HepG2 (cell line): ENCODE measurements around the gene UBE3B. TPM values are rescaled to one million over a fixed set of nuclear protein-coding genes. Genes with fewer than 3 reads are reported as not detected.

Experiments
- ATAC-seq: fragments of 200-7000 bp; cut with Tn5 transposase; 3 replicates; pipeline ENCODE4 v1.9.1; 2020; ENCODE audit warnings: mild to moderate bottlenecking, moderate library complexity
- BruUV-seq: library from RNA; stranded (reverse); fragments of 400-500 nt; replicated peaks from 2 replicates; lab custom pipeline; 2021; lab: Mats Ljungman, UMichigan
- CTCF ChIA-PET: fragments of 300-600 bp; formaldehyde crosslinking; extraction: SDS; loops from one replicate; lab custom pipeline; 2021; ENCODE audit warnings: low total read pairs, inconsistent platforms, low intra/inter-chr PET ratio; lab: Yijun Ruan, JAX
- POLR2A ChIA-PET: fragments of 350-600 bp; sonication (Branson Sonifier 250); formaldehyde crosslinking; loops from one replicate; lab custom pipeline; 2020; ENCODE audit warnings: antibody characterized with exemption, inconsistent platforms; lab: Yijun Ruan, JAX
- DNase-seq: peaks from one replicate; pipeline ENCODE4 v3.0.0-alpha.2; 2015; ENCODE audit warnings: low spot score
- FAIRE-seq: peaks from 3 replicates; lab custom pipeline; 2011; peaks lifted over from hg19 to GRCh38; lab: Jason Lieb, UNC
- H2AFZ ChIP-seq: one replicate; pipeline ENCODE4 v1.6.1; 2011; ENCODE audit warnings: low read length, inconsistent platforms
- H3K27ac ChIP-seq: fragments of 300-600 bp; 3 replicates; pipeline ENCODE4 v1.8.0; 2011; ENCODE audit warnings: mixed run types, mild to moderate bottlenecking, mixed read lengths, low read length, inconsistent platforms; ENCODE audit not compliant: insufficient read depth; ENCODE audit errors: extremely low read length
- H3K27me3 ChIP-seq, 2 experiments: fragments of 200-600 bp in 1 of 2; 2 replicates in 1 of 2; 3 replicates in 1 of 2; pipeline versions ENCODE4 v1.6.0 to v1.8.0; 2011; ENCODE audit warnings: low read length in 2 of 2, mild to moderate bottlenecking in 2 of 2, moderate library complexity in 2 of 2, inconsistent platforms in 1 of 2; ENCODE audit not compliant: insufficient read depth in 2 of 2, control insufficient read depth in 1 of 2
- H3K36me3 ChIP-seq, 2 experiments: fragments of 200-600 bp in 1 of 2; replicated peaks in 1 of 2; 2 replicates in 1 of 2; 3 replicates in 1 of 2; pipeline versions ENCODE4 v1.5.1 to v1.8.0; 2011; ENCODE audit warnings: low read length in 2 of 2, inconsistent platforms in 1 of 2; ENCODE audit not compliant: insufficient read depth in 2 of 2, control insufficient read depth in 1 of 2
- H3K4me1 ChIP-seq: 2 replicates; pipeline ENCODE4 v1.5.1; 2012; ENCODE audit warnings: low read length, inconsistent platforms; ENCODE audit not compliant: insufficient read depth
- H3K4me2 ChIP-seq: 2 replicates; pipeline ENCODE4 v1.6.0; 2011; ENCODE audit warnings: low read depth, low read length, inconsistent platforms
- H3K4me3 ChIP-seq, 3 experiments: fragments of 200-600 bp in 1 of 3; sonication (generic), shearing (Covaris generic) in 1 of 3; replicated peaks in 1 of 3; 2 replicates each; pipeline ENCODE4 v1.5.1; 2011 to 2016; ENCODE audit warnings: low read length in 3 of 3, inconsistent platforms in 2 of 3, low read depth in 2 of 3, mild to moderate bottlenecking in 2 of 3, control low read depth in 1 of 3, mixed read lengths in 1 of 3; ENCODE audit not compliant: insufficient read depth in 1 of 3
- H3K79me2 ChIP-seq: one replicate; pipeline ENCODE4 v1.6.1; 2011; ENCODE audit warnings: low read length, inconsistent platforms; ENCODE audit not compliant: insufficient read depth
- H3K9ac ChIP-seq: 2 replicates; pipeline ENCODE4 v1.6.0; 2011; ENCODE audit warnings: mild to moderate bottlenecking, low read depth, low read length, inconsistent platforms; ENCODE audit not compliant: insufficient read depth
- H3K9me3 ChIP-seq: 2 replicates; pipeline ENCODE4 v1.5.1; 2012; ENCODE audit warnings: mild to moderate bottlenecking, low read length
- H4K20me1 ChIP-seq: 2 replicates; pipeline ENCODE4 v1.6.0; 2011; ENCODE audit warnings: inconsistent platforms, mild to moderate bottlenecking, low read length, moderate library complexity; ENCODE audit not compliant: insufficient read depth
- AHDC1 ChIP-seq: sonication (generic); formaldehyde crosslinking; IDR thresholded peaks from 2 replicates; pipeline ENCODE4 v1.5.1; 2020; ENCODE audit warnings: mild to moderate bottlenecking, missing genetic modification reagents, borderline replicate concordance
- LCORL ChIP-seq, 2 experiments: fragments of 450-650 bp in 1 of 2; sonication (generic) in 1 of 2; formaldehyde crosslinking in 1 of 2; IDR thresholded peaks; 2 replicates each; pipeline versions ENCODE4 v1.5.0 to v1.6.1; 2017 to 2020; ENCODE audit warnings: antibody characterized with exemption in 1 of 2, missing genetic modification reagents in 1 of 2
- NCOA2 ChIP-seq: sonication (generic); formaldehyde crosslinking; IDR thresholded peaks from 2 replicates; pipeline ENCODE4 v1.8.0; 2022; ENCODE audit warnings: inconsistent platforms
- NFE2 ChIP-seq: sonication (generic); formaldehyde crosslinking; IDR thresholded peaks from 2 replicates; pipeline ENCODE4 v1.4.0; 2020; ENCODE audit warnings: missing genetic modification reagents
- SPEN ChIP-seq: sonication (generic); formaldehyde crosslinking; IDR thresholded peaks from 2 replicates; pipeline ENCODE4 v1.5.1; 2020; ENCODE audit warnings: low read depth, mild to moderate bottlenecking, missing genetic modification reagents
- ZHX2 ChIP-seq, 2 experiments: sonication (generic) in 1 of 2; formaldehyde crosslinking in 1 of 2; IDR thresholded peaks; 2 replicates each; pipeline versions ENCODE4 v1.6.1 to v1.9.0; 2014 to 2022; ENCODE audit warnings: antibody characterized with exemption in 1 of 2, borderline replicate concordance in 1 of 2, inconsistent platforms in 1 of 2, low read depth in 1 of 2, missing genetic modification reagents in 1 of 2
- ZNF124 ChIP-seq: sonication (generic); formaldehyde crosslinking; IDR thresholded peaks from 2 replicates; pipeline ENCODE4 v1.4.0; 2020; ENCODE audit warnings: missing genetic modification reagents
- WGBS: methylation state at CpG from one replicate; pipeline ENCODE4 v1.1.6; 2017; ENCODE audit warnings: low lambda C conversion rate; 5-methylcytosine and 5-hydroxymethylcytosine counted together
- in situ Hi-C: cut with HindIII; loops from 2 replicates; pipeline ENCODE4 v1.10.0; 2017; ENCODE audit warnings: low pct_unique_long_range_greater_than_20kb; ENCODE audit not compliant: extremely low pct_ligation_motif_present
- intact Hi-C: fragments of 100-400 bp; cut with micrococcal nuclease; formaldehyde crosslinking; loops from one replicate; pipeline ENCODE4 v1.10.0; 2022; ENCODE audit not compliant: unreplicated experiment
- polyA plus RNA-seq, 8 experiments: library from polyadenylated mRNA; depleted of rRNA in 3 of 8; stranded (reverse) in 7 of 8; unstranded in 1 of 8; fragments of >200 nt; fragmentation: Illumina TruSeq in 4 of 8; extraction: Trizol in 4 of 8; gene quantifications; 2 replicates each; pipeline versions ENCODE4 v1.2.1 to v1.2.3, GENCODE V29; 2011 to 2016; ENCODE audit warnings: low read depth in 4 of 8, missing spikeins in 1 of 8, mixed read lengths in 1 of 8; ENCODE audit not compliant: insufficient read depth in 1 of 8
- total RNA-seq, 5 experiments: library from RNA; depleted of rRNA; stranded (reverse); fragments of >200 nt; fragmentation: Illumina TruSeq; extraction: Trizol; gene quantifications; 2 replicates each; pipeline ENCODE4 v1.2.3, GENCODE V29; 2016; ENCODE audit warnings: low read depth in 1 of 5
- TF ChIP-seq, protein P1 (sequence below): sonication (generic); formaldehyde crosslinking; IDR thresholded peaks from 2 replicates; pipeline ENCODE4 v1.4.0; 2020; ENCODE audit warnings: mild to moderate bottlenecking, missing genetic modification reagents

UBE3B gene
- total and polyA plus RNA-seq, 2 of the 13 experiments (the other 11 are each of a cell fraction or from before 2014, with no cell fraction given): 22.7 to 25.3 TPM

DNA sequence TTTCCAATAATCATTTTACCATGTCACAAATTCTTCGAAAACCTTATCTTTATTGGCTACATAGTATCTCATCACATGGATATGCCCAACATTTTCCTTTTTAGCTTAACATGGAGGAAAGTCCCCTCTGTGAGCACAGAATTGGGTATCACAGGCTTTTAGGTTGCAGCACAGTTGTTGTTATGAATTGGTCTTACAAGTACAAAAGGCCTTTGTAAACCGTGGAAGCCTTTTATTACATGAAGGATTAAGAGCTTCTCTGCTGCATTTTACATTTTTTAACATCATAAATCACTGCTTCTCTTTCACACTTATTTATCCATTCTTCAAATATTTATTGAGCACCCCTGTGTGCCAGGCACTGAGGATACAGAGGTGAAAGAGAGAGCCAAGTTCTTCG is 26.2 kb downstream of the UBE3B start:
- no peak overlapping the region for H3K27ac ChIP-seq
- no peak overlapping the region for H3K4me2 ChIP-seq
- H2AFZ ChIP-seq: no peak overlapping the region
- H4K20me1 ChIP-seq: no peaks in the 10 kb centered on the region
- no peak overlapping the region for H3K9ac ChIP-seq
- H3K79me2 ChIP-seq: no peaks in the 10 kb centered on the region
- no peak for ATAC-seq
- no peaks in the 10 kb centered on the region for H3K27me3 ChIP-seq
- in situ Hi-C loops: no loop called here
- intact Hi-C loops: no loop called here
- no peak for FAIRE-seq
- POLR2A ChIA-PET: no interaction called here
- no peak for DNase-seq
- no peaks in the 10 kb centered on the region for H3K9me3 ChIP-seq
- BruUV-seq: no TSS peak
- WGBS: 79% methylated on average over 3 of the region's 3 CpGs
- H3K4me1 ChIP-seq: no peaks in the 10 kb centered on the region
- CTCF ChIA-PET: no interaction called here
- no peak overlapping the region for H3K4me3 ChIP-seq
- H3K36me3 ChIP-seq: peaks cover 28 to 73% of the 10 kb centered on the region in 2 experiments; a peak in 4 of 5 replicates
- TF ChIP-seq, protein P1, sequence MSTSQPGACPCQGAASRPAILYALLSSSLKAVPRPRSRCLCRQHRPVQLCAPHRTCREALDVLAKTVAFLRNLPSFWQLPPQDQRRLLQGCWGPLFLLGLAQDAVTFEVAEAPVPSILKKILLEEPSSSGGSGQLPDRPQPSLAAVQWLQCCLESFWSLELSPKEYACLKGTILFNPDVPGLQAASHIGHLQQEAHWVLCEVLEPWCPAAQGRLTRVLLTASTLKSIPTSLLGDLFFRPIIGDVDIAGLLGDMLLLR (CRISPR knock-in tag): no peak
- TF ChIP-seq ZHX2 (IDR thresholded peaks at IDR 0.05; ENCODE audit: low read depth) (no peak), ZHX2 (CRISPR knock-in tag; IDR thresholded peaks at IDR 0.05; ENCODE audit: borderline replicate concordance) (no peak), NCOA2 (CRISPR knock-in tag) (no peak), SPEN (CRISPR knock-in tag) (no peak), LCORL (IDR thresholded peaks at IDR 0.05) (no peak), LCORL (CRISPR knock-in tag; IDR thresholded peaks at IDR 0.05) (no peak), AHDC1 (CRISPR knock-in tag) (no peak), NFE2 (no peak), ZNF124 (CRISPR knock-in tag) (no peak)
